Liver (tissue), 3 donors: ENCODE data around the gene SHC4.

Source experiments
- CTCF ChIP-seq: fragments of 150-350 bp; IDR thresholded peaks from 2 replicates; pipeline ENCODE4 v1.5.1; 2017; ENCODE audit warnings: improper control_type of control experiment, low read depth, low read length; ENCODE audit not compliant: missing input control
- HNF4A ChIP-seq, 2 donors: conservative IDR thresholded peaks; 2 replicates each; pipeline ENCODE4 v1.6.1; 2016; ENCODE audit warnings: antibody characterized with exemption in 2 of 2, mild to moderate bottlenecking in 2 of 2
- JUND ChIP-seq, 2 donors: IDR thresholded peaks; 2 replicates each; pipeline ENCODE4 v1.6.1; 2016; ENCODE audit warnings: antibody characterized with exemption in 2 of 2
- SP1 ChIP-seq: IDR thresholded peaks from 2 replicates; pipeline ENCODE4 v1.6.1; 2018; ENCODE audit warnings: antibody characterized with exemption, mild to moderate bottlenecking
- TAF1 ChIP-seq: conservative IDR thresholded peaks from 2 replicates; pipeline ENCODE4 v1.6.1; 2016; ENCODE audit warnings: antibody characterized with exemption, mild to moderate bottlenecking
- TF ChIP-seq, protein P1 (sequence below): IDR thresholded peaks from 2 replicates; pipeline ENCODE4 v1.6.1; 2016; ENCODE audit warnings: antibody characterized with exemption, mild to moderate bottlenecking
- TF ChIP-seq, protein P2 (sequence below): IDR thresholded peaks from 2 replicates; pipeline ENCODE4 v1.6.1; 2016; ENCODE audit warnings: antibody characterized with exemption
- donor health status: healthy.
- donor health status: healthy.

- TF ChIP-seq SP1: no peak
- no peak for TF ChIP-seq JUND (IDR thresholded peaks at IDR 0.05)
- no peak for TF ChIP-seq CTCF
- TF ChIP-seq, protein P1, sequence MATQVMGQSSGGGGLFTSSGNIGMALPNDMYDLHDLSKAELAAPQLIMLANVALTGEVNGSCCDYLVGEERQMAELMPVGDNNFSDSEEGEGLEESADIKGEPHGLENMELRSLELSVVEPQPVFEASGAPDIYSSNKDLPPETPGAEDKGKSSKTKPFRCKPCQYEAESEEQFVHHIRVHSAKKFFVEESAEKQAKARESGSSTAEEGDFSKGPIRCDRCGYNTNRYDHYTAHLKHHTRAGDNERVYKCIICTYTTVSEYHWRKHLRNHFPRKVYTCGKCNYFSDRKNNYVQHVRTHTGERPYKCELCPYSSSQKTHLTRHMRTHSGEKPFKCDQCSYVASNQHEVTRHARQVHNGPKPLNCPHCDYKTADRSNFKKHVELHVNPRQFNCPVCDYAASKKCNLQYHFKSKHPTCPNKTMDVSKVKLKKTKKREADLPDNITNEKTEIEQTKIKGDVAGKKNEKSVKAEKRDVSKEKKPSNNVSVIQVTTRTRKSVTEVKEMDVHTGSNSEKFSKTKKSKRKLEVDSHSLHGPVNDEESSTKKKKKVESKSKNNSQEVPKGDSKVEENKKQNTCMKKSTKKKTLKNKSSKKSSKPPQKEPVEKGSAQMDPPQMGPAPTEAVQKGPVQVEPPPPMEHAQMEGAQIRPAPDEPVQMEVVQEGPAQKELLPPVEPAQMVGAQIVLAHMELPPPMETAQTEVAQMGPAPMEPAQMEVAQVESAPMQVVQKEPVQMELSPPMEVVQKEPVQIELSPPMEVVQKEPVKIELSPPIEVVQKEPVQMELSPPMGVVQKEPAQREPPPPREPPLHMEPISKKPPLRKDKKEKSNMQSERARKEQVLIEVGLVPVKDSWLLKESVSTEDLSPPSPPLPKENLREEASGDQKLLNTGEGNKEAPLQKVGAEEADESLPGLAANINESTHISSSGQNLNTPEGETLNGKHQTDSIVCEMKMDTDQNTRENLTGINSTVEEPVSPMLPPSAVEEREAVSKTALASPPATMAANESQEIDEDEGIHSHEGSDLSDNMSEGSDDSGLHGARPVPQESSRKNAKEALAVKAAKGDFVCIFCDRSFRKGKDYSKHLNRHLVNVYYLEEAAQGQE: no peak
- TF ChIP-seq TAF1: no peak
- no peak for TF ChIP-seq HNF4A (conservative IDR thresholded peaks at IDR 0.05)
- TF ChIP-seq, protein P2, sequence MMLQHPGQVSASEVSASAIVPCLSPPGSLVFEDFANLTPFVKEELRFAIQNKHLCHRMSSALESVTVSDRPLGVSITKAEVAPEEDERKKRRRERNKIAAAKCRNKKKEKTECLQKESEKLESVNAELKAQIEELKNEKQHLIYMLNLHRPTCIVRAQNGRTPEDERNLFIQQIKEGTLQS: no peak
Observed at GRCh38 chr15:48965972-48966371, 2.3 kb upstream of the SHC4 start.
